ENCODE data around the gene AMOTL2. TPM values are rescaled to one million over a fixed set of nuclear protein-coding genes. Genes with fewer than 3 reads are reported as not detected.

Gene AMOTL2
- polyA plus RNA-seq, 1 of the 3 experiments (the other 2 are of a cell fraction), result 185 TPM

GRCh38 chr3:134338516-134339261 is 35.6 kb downstream of the AMOTL2 start:
- Histone ChIP-seq H3K79me2 (ENCODE audit: insufficient read depth) (no peaks in the 10 kb centered on the region), H3K9ac (no peak overlapping the region), H3K4me3 (ENCODE audit: low read depth in 2 of 2, low read length in 1 of 2) (no peak overlapping the region), H3K9me2 (no peaks in the 10 kb centered on the region), H3K27ac (ENCODE audit: low read depth in 2 of 2, low read length in 1 of 2) (no peak overlapping the region), H3K4me2 (no peak overlapping the region), H3K36me3 (replicated peaks in 1 of 2; ENCODE audit: control insufficient read depth in 1 of 2, insufficient read depth in 2 of 2, low read length in 1 of 2) (no peaks in the 10 kb centered on the region), H2AFZ (ENCODE audit: low read depth) (no peak overlapping the region), H3K9me3 (no peaks in the 10 kb centered on the region), H3F3A (replicated peaks; ENCODE audit: insufficient read depth) (no peaks in the 10 kb centered on the region), H4K20me1 (ENCODE audit: insufficient read depth) (no peaks in the 10 kb centered on the region), H3K27me3 (ENCODE audit: insufficient read depth) (no peaks in the 10 kb centered on the region), H3K4me1 (ENCODE audit: control insufficient read depth in 1 of 2, insufficient read depth in 2 of 2, low read depth in 1 of 2, low read length in 1 of 2) (peaks cover 3 to 29% of the 10 kb centered on the region in 2 experiments; a peak in 3 of 4 replicates)
- no peak for TF ChIP-seq IRF3 (IDR thresholded peaks at IDR 0.05; ENCODE audit: low read depth, low read length)
- no peak for TF ChIP-seq EP300 (IDR thresholded peaks at IDR 0.05; ENCODE audit: borderline replicate concordance in 1 of 2, low read depth in 1 of 2, low read length in 1 of 2)
- TF ChIP-seq NRF1 (IDR thresholded peaks at IDR 0.05; ENCODE audit: low read depth, low read length), result no peak
- no peak for TF ChIP-seq TCF12 (IDR thresholded peaks at IDR 0.05)
- TF ChIP-seq ZBTB33 (IDR thresholded peaks at IDR 0.05; ENCODE audit: borderline replicate concordance, low read depth), result no peak
- no peak for TF ChIP-seq RCOR1 (IDR thresholded peaks at IDR 0.05; ENCODE audit: low read length)
- no peak for TF ChIP-seq ELF1 (IDR thresholded peaks at IDR 0.05)
- no peak for TF ChIP-seq JUND (IDR thresholded peaks at IDR 0.05)
- no peak for TF ChIP-seq CHD2 (IDR thresholded peaks at IDR 0.05; ENCODE audit: low read length, partially characterized antibody)
- TF ChIP-seq, protein P1, sequence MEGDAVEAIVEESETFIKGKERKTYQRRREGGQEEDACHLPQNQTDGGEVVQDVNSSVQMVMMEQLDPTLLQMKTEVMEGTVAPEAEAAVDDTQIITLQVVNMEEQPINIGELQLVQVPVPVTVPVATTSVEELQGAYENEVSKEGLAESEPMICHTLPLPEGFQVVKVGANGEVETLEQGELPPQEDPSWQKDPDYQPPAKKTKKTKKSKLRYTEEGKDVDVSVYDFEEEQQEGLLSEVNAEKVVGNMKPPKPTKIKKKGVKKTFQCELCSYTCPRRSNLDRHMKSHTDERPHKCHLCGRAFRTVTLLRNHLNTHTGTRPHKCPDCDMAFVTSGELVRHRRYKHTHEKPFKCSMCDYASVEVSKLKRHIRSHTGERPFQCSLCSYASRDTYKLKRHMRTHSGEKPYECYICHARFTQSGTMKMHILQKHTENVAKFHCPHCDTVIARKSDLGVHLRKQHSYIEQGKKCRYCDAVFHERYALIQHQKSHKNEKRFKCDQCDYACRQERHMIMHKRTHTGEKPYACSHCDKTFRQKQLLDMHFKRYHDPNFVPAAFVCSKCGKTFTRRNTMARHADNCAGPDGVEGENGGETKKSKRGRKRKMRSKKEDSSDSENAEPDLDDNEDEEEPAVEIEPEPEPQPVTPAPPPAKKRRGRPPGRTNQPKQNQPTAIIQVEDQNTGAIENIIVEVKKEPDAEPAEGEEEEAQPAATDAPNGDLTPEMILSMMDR (IDR thresholded peaks at IDR 0.05), result no peak
- TF ChIP-seq, protein P2, sequence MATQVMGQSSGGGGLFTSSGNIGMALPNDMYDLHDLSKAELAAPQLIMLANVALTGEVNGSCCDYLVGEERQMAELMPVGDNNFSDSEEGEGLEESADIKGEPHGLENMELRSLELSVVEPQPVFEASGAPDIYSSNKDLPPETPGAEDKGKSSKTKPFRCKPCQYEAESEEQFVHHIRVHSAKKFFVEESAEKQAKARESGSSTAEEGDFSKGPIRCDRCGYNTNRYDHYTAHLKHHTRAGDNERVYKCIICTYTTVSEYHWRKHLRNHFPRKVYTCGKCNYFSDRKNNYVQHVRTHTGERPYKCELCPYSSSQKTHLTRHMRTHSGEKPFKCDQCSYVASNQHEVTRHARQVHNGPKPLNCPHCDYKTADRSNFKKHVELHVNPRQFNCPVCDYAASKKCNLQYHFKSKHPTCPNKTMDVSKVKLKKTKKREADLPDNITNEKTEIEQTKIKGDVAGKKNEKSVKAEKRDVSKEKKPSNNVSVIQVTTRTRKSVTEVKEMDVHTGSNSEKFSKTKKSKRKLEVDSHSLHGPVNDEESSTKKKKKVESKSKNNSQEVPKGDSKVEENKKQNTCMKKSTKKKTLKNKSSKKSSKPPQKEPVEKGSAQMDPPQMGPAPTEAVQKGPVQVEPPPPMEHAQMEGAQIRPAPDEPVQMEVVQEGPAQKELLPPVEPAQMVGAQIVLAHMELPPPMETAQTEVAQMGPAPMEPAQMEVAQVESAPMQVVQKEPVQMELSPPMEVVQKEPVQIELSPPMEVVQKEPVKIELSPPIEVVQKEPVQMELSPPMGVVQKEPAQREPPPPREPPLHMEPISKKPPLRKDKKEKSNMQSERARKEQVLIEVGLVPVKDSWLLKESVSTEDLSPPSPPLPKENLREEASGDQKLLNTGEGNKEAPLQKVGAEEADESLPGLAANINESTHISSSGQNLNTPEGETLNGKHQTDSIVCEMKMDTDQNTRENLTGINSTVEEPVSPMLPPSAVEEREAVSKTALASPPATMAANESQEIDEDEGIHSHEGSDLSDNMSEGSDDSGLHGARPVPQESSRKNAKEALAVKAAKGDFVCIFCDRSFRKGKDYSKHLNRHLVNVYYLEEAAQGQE (IDR thresholded peaks at IDR 0.05; ENCODE audit: low read depth, low read length), result no peak
- no peak for TF ChIP-seq RFX5 (IDR thresholded peaks at IDR 0.05; ENCODE audit: low read length)
- no peak for TF ChIP-seq GABPA (IDR thresholded peaks at IDR 0.05; ENCODE audit: low read depth)
- TF ChIP-seq SIN3A (IDR thresholded peaks at IDR 0.05; ENCODE audit: borderline replicate concordance, low read depth, low read length), result no peak
- TF ChIP-seq RXRA (IDR thresholded peaks at IDR 0.05; ENCODE audit: borderline replicate concordance, low read depth), result no peak
- no peak for TF ChIP-seq FOSL2 (IDR thresholded peaks at IDR 0.05; ENCODE audit: borderline replicate concordance, low read depth)
- no peak for TF ChIP-seq SMC3 (IDR thresholded peaks at IDR 0.05; ENCODE audit: low read depth, low read length)
- TF ChIP-seq YY1 (IDR thresholded peaks at IDR 0.05; ENCODE audit: low read depth), result no peak
- POLR2A ChIA-PET, result no interaction called here
- no peak for DNase-seq
- WGBS (ENCODE audit: low lambda C conversion rate), result 92% methylated on average over 5 of the region's 5 CpGs
- CTCF ChIA-PET, result interaction anchor here (0.6 to 1.1 kb wide), 2 partner anchors 18 to 28 kb away, joined by 3 read pairs; no protein-coding TSS in a partner anchor

Data from SK-N-SH (cell line).